ENCODE data around the gene ACBD7.

DNA sequence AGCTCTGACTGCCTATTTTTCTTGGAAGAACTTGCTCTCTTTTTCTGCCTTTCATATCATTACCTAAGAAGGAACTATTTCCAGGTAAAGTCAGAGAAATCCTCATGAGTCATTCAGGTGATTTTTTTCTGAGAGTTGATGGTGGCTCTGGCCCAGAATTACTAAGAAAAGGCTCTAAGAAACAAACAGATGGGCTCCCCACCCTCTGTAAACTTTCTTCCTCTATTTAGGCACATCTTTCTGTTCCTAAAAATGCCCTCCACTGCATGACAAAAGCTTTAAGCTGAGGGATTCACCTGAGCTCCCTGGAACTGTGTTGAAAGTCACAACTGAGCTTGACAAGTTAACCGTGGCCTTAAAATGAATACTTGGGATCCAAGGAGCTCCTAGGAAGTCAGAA is 43.2 kb downstream of the ACBD7 start:
- TF ChIP-seq, protein P1, sequence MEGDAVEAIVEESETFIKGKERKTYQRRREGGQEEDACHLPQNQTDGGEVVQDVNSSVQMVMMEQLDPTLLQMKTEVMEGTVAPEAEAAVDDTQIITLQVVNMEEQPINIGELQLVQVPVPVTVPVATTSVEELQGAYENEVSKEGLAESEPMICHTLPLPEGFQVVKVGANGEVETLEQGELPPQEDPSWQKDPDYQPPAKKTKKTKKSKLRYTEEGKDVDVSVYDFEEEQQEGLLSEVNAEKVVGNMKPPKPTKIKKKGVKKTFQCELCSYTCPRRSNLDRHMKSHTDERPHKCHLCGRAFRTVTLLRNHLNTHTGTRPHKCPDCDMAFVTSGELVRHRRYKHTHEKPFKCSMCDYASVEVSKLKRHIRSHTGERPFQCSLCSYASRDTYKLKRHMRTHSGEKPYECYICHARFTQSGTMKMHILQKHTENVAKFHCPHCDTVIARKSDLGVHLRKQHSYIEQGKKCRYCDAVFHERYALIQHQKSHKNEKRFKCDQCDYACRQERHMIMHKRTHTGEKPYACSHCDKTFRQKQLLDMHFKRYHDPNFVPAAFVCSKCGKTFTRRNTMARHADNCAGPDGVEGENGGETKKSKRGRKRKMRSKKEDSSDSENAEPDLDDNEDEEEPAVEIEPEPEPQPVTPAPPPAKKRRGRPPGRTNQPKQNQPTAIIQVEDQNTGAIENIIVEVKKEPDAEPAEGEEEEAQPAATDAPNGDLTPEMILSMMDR (IDR thresholded peaks at IDR 0.05) = no peak
- no peak for TF ChIP-seq POLR2A (IDR thresholded peaks at IDR 0.05)
